H9 (cell line): ENCODE data around the gene FAAP100. TPM values are rescaled to one million over a fixed set of nuclear protein-coding genes. Genes with fewer than 3 reads are reported as not detected.

ENCODE experiments used
- DNase-seq: peaks from one replicate; pipeline ENCODE4 v3.0.0-alpha.2; 2017
- H2AFZ ChIP-seq: one replicate; pipeline ENCODE4 v1.6.1; 2013; ENCODE audit warnings: mild to moderate bottlenecking, low read length, control low read depth, moderate library complexity
- H2AK5ac ChIP-seq: 2 replicates; pipeline ENCODE4 v1.6.1; 2013; ENCODE audit warnings: low read length, control low read depth, mixed read lengths; ENCODE audit not compliant: insufficient read length
- H2BK120ac ChIP-seq: one replicate; pipeline ENCODE4 v1.6.1; 2013; ENCODE audit warnings: low read depth, mild to moderate bottlenecking, low read length, control low read depth, inconsistent platforms; ENCODE audit not compliant: poor library complexity, severe bottlenecking
- H2BK12ac ChIP-seq: 2 replicates; pipeline ENCODE4 v1.6.1; 2013; ENCODE audit warnings: low read length, control low read depth, mixed read lengths, low read depth; ENCODE audit not compliant: insufficient read length
- H2BK15ac ChIP-seq: 2 replicates; pipeline ENCODE4 v1.6.1; 2013; ENCODE audit warnings: low read depth, low read length, control low read depth
- H2BK20ac ChIP-seq: one replicate; pipeline ENCODE4 v1.6.1; 2013; ENCODE audit warnings: low read depth, mild to moderate bottlenecking, low read length, control low read depth, inconsistent platforms; ENCODE audit not compliant: poor library complexity, severe bottlenecking
- H2BK5ac ChIP-seq: 2 replicates; pipeline ENCODE4 v1.6.1; 2013; ENCODE audit warnings: low read length, control low read depth, mixed read lengths; ENCODE audit not compliant: insufficient read length
- H3K14ac ChIP-seq: 2 replicates; pipeline ENCODE4 v1.6.1; 2013; ENCODE audit warnings: low read length, control low read depth; ENCODE audit not compliant: insufficient read depth
- H3K18ac ChIP-seq: 2 replicates; pipeline ENCODE4 v1.6.1; 2013; ENCODE audit warnings: low read depth, mild to moderate bottlenecking, mixed read lengths, low read length, control low read depth; ENCODE audit not compliant: insufficient read length
- H3K23ac ChIP-seq: 2 replicates; pipeline ENCODE4 v1.6.1; 2013; ENCODE audit warnings: low read length, control low read depth, mixed read lengths, low read depth; ENCODE audit not compliant: insufficient read length
- H3K23me2 ChIP-seq: 2 replicates; pipeline ENCODE4 v1.6.1; 2013; ENCODE audit warnings: low read depth, mild to moderate bottlenecking, mixed read lengths, low read length, control low read depth; ENCODE audit not compliant: insufficient read length, poor library complexity, severe bottlenecking
- H3K27ac ChIP-seq: 2 replicates; pipeline ENCODE4 v1.5.1; 2013; ENCODE audit warnings: low read length, control low read depth, mixed read lengths, low read depth; ENCODE audit not compliant: insufficient read length
- H3K27me3 ChIP-seq: 2 replicates; pipeline ENCODE4 v1.6.1; 2013; ENCODE audit warnings: low read length, control low read depth, inconsistent platforms; ENCODE audit not compliant: insufficient read depth
- H3K4ac ChIP-seq: 2 replicates; pipeline ENCODE4 v1.6.1; 2013; ENCODE audit warnings: low read depth, mild to moderate bottlenecking, control low read depth, inconsistent platforms, low read length, moderate library complexity
- H3K4me1 ChIP-seq: 2 replicates; pipeline ENCODE4 v1.6.1; 2013; ENCODE audit warnings: low read length, control low read depth, inconsistent platforms; ENCODE audit not compliant: insufficient read depth
- H3K4me2 ChIP-seq: 2 replicates; pipeline ENCODE4 v1.6.1; 2013; ENCODE audit warnings: low read length, control low read depth, mixed read lengths; ENCODE audit not compliant: insufficient read length, insufficient read depth
- H3K56ac ChIP-seq: 2 replicates; pipeline ENCODE4 v1.6.1; 2013; ENCODE audit warnings: low read depth, mild to moderate bottlenecking, mixed read lengths, low read length, control low read depth; ENCODE audit not compliant: insufficient read length
- H3K79me1 ChIP-seq: 2 replicates; pipeline ENCODE4 v1.6.1; 2013; ENCODE audit warnings: low read depth, mild to moderate bottlenecking, moderate library complexity, low read length, control low read depth, inconsistent platforms; ENCODE audit not compliant: insufficient read depth, poor library complexity, severe bottlenecking
- H3K79me2 ChIP-seq: 2 replicates; pipeline ENCODE4 v1.6.1; 2013; ENCODE audit warnings: low read length, control low read depth, inconsistent platforms; ENCODE audit not compliant: insufficient read depth
- H3K9ac ChIP-seq: 2 replicates; pipeline ENCODE4 v1.6.1; 2013; ENCODE audit warnings: low read length, control low read depth, mixed read lengths; ENCODE audit not compliant: insufficient read length; ENCODE audit errors: extremely low read depth
- H3K9me3 ChIP-seq: one replicate; pipeline ENCODE4 v1.6.1; 2013; ENCODE audit warnings: low read depth, low read length, inconsistent platforms; ENCODE audit not compliant: control insufficient read depth
- H3T11ph ChIP-seq: one replicate; pipeline ENCODE4 v1.6.1; 2013; ENCODE audit warnings: mild to moderate bottlenecking, low read length, control low read depth, inconsistent platforms
- H4K20me1 ChIP-seq: one replicate; pipeline ENCODE4 v1.6.1; 2013; ENCODE audit not compliant: control insufficient read depth, insufficient read length, insufficient read depth
- H4K5ac ChIP-seq: 2 replicates; pipeline ENCODE4 v1.6.1; 2013; ENCODE audit warnings: low read depth, mild to moderate bottlenecking, mixed read lengths, low read length, control low read depth; ENCODE audit not compliant: insufficient read length
- H4K8ac ChIP-seq: replicated peaks from 2 replicates; pipeline ENCODE4 v1.6.1; 2013; ENCODE audit warnings: low read length, control low read depth, mixed read lengths, low read depth; ENCODE audit not compliant: insufficient read length
- H4K91ac ChIP-seq: 2 replicates; pipeline ENCODE4 v1.6.1; 2013; ENCODE audit warnings: low read depth, mild to moderate bottlenecking, moderate library complexity, mixed read lengths, low read length, control low read depth; ENCODE audit not compliant: insufficient read length
- H3K27ac Mint-ChIP-seq, 3 experiments: 2 replicates in 2 of 3; 3 replicates in 1 of 3; pipeline ENCODE4 v1.8.0; 2020 to 2021; ENCODE audit warnings: mixed read lengths in 3 of 3, mild to moderate bottlenecking in 1 of 3, moderate library complexity in 1 of 3
- H3K27me3 Mint-ChIP-seq: 2 replicates; pipeline ENCODE4 v1.8.0; 2021; ENCODE audit warnings: low read depth, mild to moderate bottlenecking, moderate library complexity, mixed read lengths
- H3K36me3 Mint-ChIP-seq, 3 experiments: 2 replicates in 2 of 3; 3 replicates in 1 of 3; pipeline ENCODE4 v1.8.0; 2020 to 2021; ENCODE audit warnings: low read depth in 3 of 3, mixed read lengths in 3 of 3; ENCODE audit not compliant: insufficient read depth in 1 of 3
- H3K4me1 Mint-ChIP-seq, 2 experiments: 2 replicates each; pipeline ENCODE4 v1.8.0; 2020; ENCODE audit warnings: mixed read lengths in 2 of 2
- H3K4me3 Mint-ChIP-seq, 2 experiments: 2 replicates in 1 of 2; 3 replicates in 1 of 2; pipeline ENCODE4 v1.8.0; 2020 to 2021; ENCODE audit warnings: mild to moderate bottlenecking in 2 of 2, mixed read lengths in 2 of 2, moderate library complexity in 1 of 2
- H3K9me3 Mint-ChIP-seq, 2 experiments: 2 replicates in 1 of 2; 3 replicates in 1 of 2; pipeline ENCODE4 v1.8.0; 2020; ENCODE audit warnings: mild to moderate bottlenecking in 2 of 2, mixed read lengths in 2 of 2, moderate library complexity in 1 of 2
- CTCF ChIP-seq: fragments of 200-600 bp; sonication (generic); conservative IDR thresholded peaks from 3 replicates; pipeline ENCODE4 v1.8.0; 2021; ENCODE audit warnings: antibody characterized with exemption, mild to moderate bottlenecking
- WGBS: extraction: QIAGEN DNeasy Blood & Tissue Kit; methylation state at CpG from one replicate; pipeline ENCODE4 v1.1.7; 2013; ENCODE audit warnings: missing lambda C conversion rate, low lambda C conversion rate, mixed read lengths; ENCODE audit not compliant: insufficient read length; ENCODE audit errors: extremely low coverage; 5-methylcytosine and 5-hydroxymethylcytosine counted together
- total RNA-seq: library from RNA; stranded (reverse); gene quantifications from 2 replicates; pipeline ENCODE4 v1.2.1, GENCODE V29; 2021

The FAAP100 gene
- total RNA-seq, 1 experiment from 2014 or later: 54.0 TPM

GRCh38 chr17:81529437-81529803, 22.7 kb downstream of the FAAP100 start:
- Histone ChIP-seq H4K91ac (no peak overlapping the region), H2BK120ac (no peak overlapping the region), H3K79me1 (no peaks in the 10 kb centered on the region), H3K4me2 (no peak overlapping the region), H3K23me2 (no peaks in the 10 kb centered on the region), H2BK15ac (no peak overlapping the region), H4K5ac (no peak overlapping the region), H3K79me2 (no peaks in the 10 kb centered on the region), H2AFZ (no peak overlapping the region), H3K56ac (no peak overlapping the region), H3K4me1 (no peaks in the 10 kb centered on the region), H2AK5ac (no peak overlapping the region), H3K9me3 (no peaks in the 10 kb centered on the region), H3K27me3 (no peaks in the 10 kb centered on the region; the same call in 1 of the 2 replicates), H3K18ac (no peak overlapping the region), H3K23ac (no peak overlapping the region), H3K4ac (no peak overlapping the region), H3K14ac (no peak overlapping the region), H4K8ac (no peak overlapping the region), H2BK12ac (no peak overlapping the region), H2BK5ac (no peak overlapping the region), H4K20me1 (peaks cover 3% of the 10 kb centered on the region), H3T11ph (no peak overlapping the region), H2BK20ac (no peak overlapping the region), H3K27ac (no peak overlapping the region), H3K9ac (no peak overlapping the region)
- no CpG with 5 or more reads among the region's 6 CpGs for WGBS
- H3K4me1 Mint-ChIP-seq: no peaks in the 10 kb centered on the region
- no peak overlapping the region for H3K27ac Mint-ChIP-seq
- DNase-seq: no peak
- H3K36me3 Mint-ChIP-seq: no peaks in the 10 kb centered on the region
- no peak overlapping the region for H3K4me3 Mint-ChIP-seq
- TF ChIP-seq CTCF: no peak
- H3K9me3 Mint-ChIP-seq: no peaks in the 10 kb centered on the region
- H3K27me3 Mint-ChIP-seq: peaks cover 36% of the 10 kb centered on the region
